ENCODE data around the gene FOXA1. TPM values are rescaled to one million over a fixed set of nuclear protein-coding genes. Genes with fewer than 3 reads are reported as not detected.

FOXA1 gene
- total RNA-seq, 1 experiment from 2014 or later = 8.7 TPM

GRCh38 chr14:37592482-37593408 is 2.3 kb downstream of the FOXA1 start:
- 0 out of 2 replicates have a peak overlapping the region, but pooled peaks have one; percentile 65 for H3K27ac ChIP-seq (ENCODE audit: low read length)
- BruUV-seq (replicated peaks) = no TSS peak

DNA sequence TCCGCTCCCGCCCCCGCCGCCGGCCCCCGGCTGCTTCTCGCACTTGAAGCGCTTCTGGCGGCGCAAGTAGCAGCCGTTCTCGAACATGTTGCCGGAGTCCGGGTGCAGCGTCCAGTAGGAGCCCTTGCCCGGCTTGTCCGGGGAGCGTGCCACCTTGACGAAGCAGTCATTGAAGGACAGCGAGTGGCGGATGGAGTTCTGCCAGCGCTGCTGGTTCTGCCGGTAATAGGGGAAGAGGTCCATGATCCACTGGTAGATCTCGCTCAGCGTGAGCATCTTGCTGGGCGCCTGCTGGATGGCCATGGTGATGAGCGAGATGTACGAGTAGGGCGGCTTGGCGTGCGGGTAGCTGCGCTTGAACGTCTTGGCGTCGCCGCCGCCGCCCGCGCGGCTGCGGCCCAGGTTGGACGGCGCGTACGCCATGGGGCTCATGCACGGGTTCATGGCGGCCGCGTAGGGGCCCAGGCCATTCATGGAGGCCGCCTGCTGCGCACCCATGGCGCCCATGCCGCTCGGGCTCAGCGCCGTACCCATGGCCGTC is 3.0 kb downstream of the FOXA1 start:
- in situ Hi-C loops (cut with HindIII; ENCODE audit: low pct_unique_long_range_greater_than_20kb, low sequenced_read_pairs) (no loop called here), intact Hi-C loops (cut with micrococcal nuclease; ENCODE audit: unreplicated experiment) (loop anchor here (5.0 kb wide), 1 partner anchor 345 kb away; no protein-coding TSS in a partner anchor)
- H3K27ac ChIP-seq (ENCODE audit: low read length) = no peak overlapping the region
- POLR2A ChIA-PET = interaction anchor here (0.6 kb wide), 1 partner anchor 163 kb away, joined by 3 read pairs; no protein-coding TSS in a partner anchor
- no peak for DNase-seq (ENCODE audit: low read depth, low spot score)
- TF ChIP-seq POLR2AphosphoS5 (IDR thresholded peaks at IDR 0.05; ENCODE audit: low read depth, low read length) (no peak), SIN3A (IDR thresholded peaks at IDR 0.05; ENCODE audit: borderline replicate concordance, insufficient read depth, low read depth, low read length) (no peak), TCF7L2 (IDR thresholded peaks at IDR 0.05; ENCODE audit: low read depth, low read length) (no peak)
- TF ChIP-seq, protein P1, sequence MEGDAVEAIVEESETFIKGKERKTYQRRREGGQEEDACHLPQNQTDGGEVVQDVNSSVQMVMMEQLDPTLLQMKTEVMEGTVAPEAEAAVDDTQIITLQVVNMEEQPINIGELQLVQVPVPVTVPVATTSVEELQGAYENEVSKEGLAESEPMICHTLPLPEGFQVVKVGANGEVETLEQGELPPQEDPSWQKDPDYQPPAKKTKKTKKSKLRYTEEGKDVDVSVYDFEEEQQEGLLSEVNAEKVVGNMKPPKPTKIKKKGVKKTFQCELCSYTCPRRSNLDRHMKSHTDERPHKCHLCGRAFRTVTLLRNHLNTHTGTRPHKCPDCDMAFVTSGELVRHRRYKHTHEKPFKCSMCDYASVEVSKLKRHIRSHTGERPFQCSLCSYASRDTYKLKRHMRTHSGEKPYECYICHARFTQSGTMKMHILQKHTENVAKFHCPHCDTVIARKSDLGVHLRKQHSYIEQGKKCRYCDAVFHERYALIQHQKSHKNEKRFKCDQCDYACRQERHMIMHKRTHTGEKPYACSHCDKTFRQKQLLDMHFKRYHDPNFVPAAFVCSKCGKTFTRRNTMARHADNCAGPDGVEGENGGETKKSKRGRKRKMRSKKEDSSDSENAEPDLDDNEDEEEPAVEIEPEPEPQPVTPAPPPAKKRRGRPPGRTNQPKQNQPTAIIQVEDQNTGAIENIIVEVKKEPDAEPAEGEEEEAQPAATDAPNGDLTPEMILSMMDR (IDR thresholded peaks at IDR 0.05) = no peak
- TF ChIP-seq, protein P2, sequence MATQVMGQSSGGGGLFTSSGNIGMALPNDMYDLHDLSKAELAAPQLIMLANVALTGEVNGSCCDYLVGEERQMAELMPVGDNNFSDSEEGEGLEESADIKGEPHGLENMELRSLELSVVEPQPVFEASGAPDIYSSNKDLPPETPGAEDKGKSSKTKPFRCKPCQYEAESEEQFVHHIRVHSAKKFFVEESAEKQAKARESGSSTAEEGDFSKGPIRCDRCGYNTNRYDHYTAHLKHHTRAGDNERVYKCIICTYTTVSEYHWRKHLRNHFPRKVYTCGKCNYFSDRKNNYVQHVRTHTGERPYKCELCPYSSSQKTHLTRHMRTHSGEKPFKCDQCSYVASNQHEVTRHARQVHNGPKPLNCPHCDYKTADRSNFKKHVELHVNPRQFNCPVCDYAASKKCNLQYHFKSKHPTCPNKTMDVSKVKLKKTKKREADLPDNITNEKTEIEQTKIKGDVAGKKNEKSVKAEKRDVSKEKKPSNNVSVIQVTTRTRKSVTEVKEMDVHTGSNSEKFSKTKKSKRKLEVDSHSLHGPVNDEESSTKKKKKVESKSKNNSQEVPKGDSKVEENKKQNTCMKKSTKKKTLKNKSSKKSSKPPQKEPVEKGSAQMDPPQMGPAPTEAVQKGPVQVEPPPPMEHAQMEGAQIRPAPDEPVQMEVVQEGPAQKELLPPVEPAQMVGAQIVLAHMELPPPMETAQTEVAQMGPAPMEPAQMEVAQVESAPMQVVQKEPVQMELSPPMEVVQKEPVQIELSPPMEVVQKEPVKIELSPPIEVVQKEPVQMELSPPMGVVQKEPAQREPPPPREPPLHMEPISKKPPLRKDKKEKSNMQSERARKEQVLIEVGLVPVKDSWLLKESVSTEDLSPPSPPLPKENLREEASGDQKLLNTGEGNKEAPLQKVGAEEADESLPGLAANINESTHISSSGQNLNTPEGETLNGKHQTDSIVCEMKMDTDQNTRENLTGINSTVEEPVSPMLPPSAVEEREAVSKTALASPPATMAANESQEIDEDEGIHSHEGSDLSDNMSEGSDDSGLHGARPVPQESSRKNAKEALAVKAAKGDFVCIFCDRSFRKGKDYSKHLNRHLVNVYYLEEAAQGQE (IDR thresholded peaks at IDR 0.05; ENCODE audit: insufficient read depth in 1 of 2, low read depth in 2 of 2, low read length in 1 of 2) = no peak
- no peak for ATAC-seq
- H3K4me1 ChIP-seq (ENCODE audit: control insufficient read depth, insufficient read depth, low read length) = no peaks in the 10 kb centered on the region; the same call in 1 of the 2 replicates
- H3K4me3 ChIP-seq (ENCODE audit: low read depth in 2 of 2, low read length in 2 of 2) = no peak overlapping the region
- H3K27me3 ChIP-seq (ENCODE audit: control insufficient read depth, insufficient read depth, low read length) = no peaks in the 10 kb centered on the region; the same call in 1 of the 2 replicates
- no peaks in the 10 kb centered on the region for H3K36me3 ChIP-seq (ENCODE audit: control insufficient read depth, insufficient read depth, low read length)
- BruUV-seq (replicated peaks) = no TSS peak
- no peaks in the 10 kb centered on the region for H3K9me3 ChIP-seq (ENCODE audit: control insufficient read depth, insufficient read depth, low read depth, low read length)
- CTCF ChIA-PET = no interaction called here

More at GRCh38 chr14:37592482-37593408, 2.3 kb downstream of the FOXA1 start:
- in situ Hi-C loops (cut with HindIII; ENCODE audit: low pct_unique_long_range_greater_than_20kb, low sequenced_read_pairs) (no loop called here), intact Hi-C loops (cut with micrococcal nuclease; ENCODE audit: unreplicated experiment) (loop anchor here (5.0 kb wide), 1 partner anchor 345 kb away; no protein-coding TSS in a partner anchor)
- Histone ChIP-seq H3K27me3 (ENCODE audit: control insufficient read depth, insufficient read depth, low read length) (no peaks in the 10 kb centered on the region; the same call in 1 of the 2 replicates), H3K4me1 (ENCODE audit: control insufficient read depth, insufficient read depth, low read length) (no peaks in the 10 kb centered on the region; the same call in 1 of the 2 replicates), H3K9me3 (ENCODE audit: control insufficient read depth, insufficient read depth, low read depth, low read length) (no peaks in the 10 kb centered on the region), H3K36me3 (ENCODE audit: control insufficient read depth, insufficient read depth, low read length) (no peaks in the 10 kb centered on the region), H3K4me3 (ENCODE audit: low read depth in 2 of 2, low read length in 2 of 2) (peak overlapping the region in 1 of 2 experiments; percentile 45; a peak in 1 of 4 replicates)
- ATAC-seq = no peak
- ChIA-PET POLR2A (interaction anchor here (0.6 kb wide), 1 partner anchor 162 kb away, joined by 3 read pairs; no protein-coding TSS in a partner anchor), CTCF (interaction anchor here (0.6 kb wide), 1 partner anchor 223 kb away, joined by 3 read pairs; no protein-coding TSS in a partner anchor)
- no peak for DNase-seq (ENCODE audit: low read depth, low spot score)
- TF ChIP-seq, protein P1 (IDR thresholded peaks at IDR 0.05) = no peak
- TF ChIP-seq POLR2AphosphoS5 (IDR thresholded peaks at IDR 0.05; ENCODE audit: low read depth, low read length) (no peak), TCF7L2 (IDR thresholded peaks at IDR 0.05; ENCODE audit: low read depth, low read length) (no peak), SIN3A (IDR thresholded peaks at IDR 0.05; ENCODE audit: borderline replicate concordance, insufficient read depth, low read depth, low read length) (no peak)
- TF ChIP-seq, protein P2 (IDR thresholded peaks at IDR 0.05; ENCODE audit: insufficient read depth in 1 of 2, low read depth in 2 of 2, low read length in 1 of 2) = no peak
